Parathyroid adenoma (tissue), 2 donors: ENCODE data around the gene SERPINA3.

Experiments
- H2AFZ ChIP-seq: fragments of 300-600 bp; sonication (generic); one replicate; pipeline ENCODE4 v1.7.0; 2017; ENCODE audit warnings: antibody characterized with exemption, mild to moderate bottlenecking
- H3K27ac ChIP-seq: fragments of 300-600 bp; sonication (generic); one replicate; pipeline ENCODE4 v1.7.0; 2017
- H3K27me3 ChIP-seq: fragments of 300-600 bp; sonication (generic); one replicate; pipeline ENCODE4 v1.7.0; 2017; ENCODE audit warnings: low read length; ENCODE audit not compliant: control insufficient read depth, insufficient read depth
- H3K36me3 ChIP-seq: fragments of 300-600 bp; sonication (generic); one replicate; pipeline ENCODE4 v1.7.0; 2017; ENCODE audit warnings: low read length; ENCODE audit not compliant: control insufficient read depth, insufficient read depth
- H3K4me1 ChIP-seq: fragments of 300-600 bp; sonication (generic); one replicate; pipeline ENCODE4 v1.7.0; 2017; ENCODE audit warnings: control low read depth
- H3K4me2 ChIP-seq: fragments of 300-600 bp; sonication (generic); one replicate; pipeline ENCODE4 v1.7.0; 2017; ENCODE audit warnings: low read length
- H3K4me3 ChIP-seq: fragments of 300-600 bp; sonication (generic); one replicate; pipeline ENCODE4 v1.7.0; 2017; ENCODE audit warnings: low read depth, low read length
- H3K79me2 ChIP-seq: fragments of 300-600 bp; sonication (generic); one replicate; pipeline ENCODE4 v1.7.0; 2017; ENCODE audit warnings: control low read depth
- H3K9ac ChIP-seq: fragments of 300-600 bp; sonication (generic); one replicate; pipeline ENCODE4 v1.7.0; 2017; ENCODE audit warnings: mild to moderate bottlenecking
- H3K9me3 ChIP-seq: fragments of 300-600 bp; sonication (generic); one replicate; pipeline ENCODE4 v1.7.0; 2017; ENCODE audit warnings: low read length; ENCODE audit not compliant: control insufficient read depth
- CTCF ChIP-seq: fragments of 300-600 bp; sonication (generic); IDR thresholded peaks from one replicate; pipeline ENCODE4 v1.7.0; 2017; ENCODE audit warnings: antibody characterized with exemption, mild to moderate bottlenecking
- donor health status: primary hyperparathyroidism.

SERPINA3 gene

GRCh38 chr14:94641632-94641955 is 29.4 kb downstream of the SERPINA3 start:
- Histone ChIP-seq H3K4me2 (no peak overlapping the region), H2AFZ (no peak overlapping the region), H3K27ac (no peak overlapping the region), H3K79me2 (no peaks in the 10 kb centered on the region), H3K36me3 (no peaks in the 10 kb centered on the region), H3K4me3 (no peak overlapping the region), H3K27me3 (no peaks in the 10 kb centered on the region), H3K9ac (no peak overlapping the region), H3K9me3 (no peaks in the 10 kb centered on the region), H3K4me1 (no peaks in the 10 kb centered on the region)
- TF ChIP-seq CTCF = no peak

- TF ChIP-seq CTCF = no peak
- Histone ChIP-seq H3K4me2 (no peak overlapping the region), H3K79me2 (no peaks in the 10 kb centered on the region), H3K36me3 (no peaks in the 10 kb centered on the region), H3K4me3 (no peak overlapping the region), H3K27ac (no peak overlapping the region), H3K9me3 (no peaks in the 10 kb centered on the region), H3K27me3 (no peaks in the 10 kb centered on the region), H2AFZ (no peak overlapping the region), H3K4me1 (no peaks in the 10 kb centered on the region), H3K9ac (no peak overlapping the region)
Measured at GRCh38 chr14:94643316-94644101, 31.3 kb downstream of the SERPINA3 start.

- no peak overlapping the region for H2AFZ ChIP-seq
- H3K4me2 ChIP-seq = no peak overlapping the region
- H3K4me1 ChIP-seq = no peaks in the 10 kb centered on the region
- H3K9ac ChIP-seq = no peak overlapping the region
- H3K36me3 ChIP-seq = no peaks in the 10 kb centered on the region
- TF ChIP-seq CTCF = no peak
- no peaks in the 10 kb centered on the region for H3K9me3 ChIP-seq
- H3K27me3 ChIP-seq = no peaks in the 10 kb centered on the region
- H3K4me3 ChIP-seq = no peak overlapping the region
- H3K27ac ChIP-seq = no peak overlapping the region
- no peaks in the 10 kb centered on the region for H3K79me2 ChIP-seq
Measured at GRCh38 chr14:94644102-94644535, 31.9 kb downstream of the SERPINA3 start.

- H3K9me3 ChIP-seq = no peaks in the 10 kb centered on the region
- no peaks in the 10 kb centered on the region for H3K4me1 ChIP-seq
- no peak overlapping the region for H3K4me3 ChIP-seq
- H2AFZ ChIP-seq = no peak overlapping the region
- no peaks in the 10 kb centered on the region for H3K36me3 ChIP-seq
- no peak overlapping the region for H3K9ac ChIP-seq
- H3K79me2 ChIP-seq = no peaks in the 10 kb centered on the region
- no peaks in the 10 kb centered on the region for H3K27me3 ChIP-seq
- H3K27ac ChIP-seq = no peak overlapping the region
- no peak for TF ChIP-seq CTCF
- no peak overlapping the region for H3K4me2 ChIP-seq
Measured at GRCh38 chr14:94646066-94646465, 33.9 kb downstream of the SERPINA3 start.

- Histone ChIP-seq H3K4me2 (no peak overlapping the region), H3K4me3 (no peak overlapping the region), H3K4me1 (no peaks in the 10 kb centered on the region), H2AFZ (no peak overlapping the region), H3K9me3 (no peaks in the 10 kb centered on the region), H3K79me2 (no peaks in the 10 kb centered on the region), H3K27ac (no peak overlapping the region), H3K36me3 (no peaks in the 10 kb centered on the region), H3K27me3 (no peaks in the 10 kb centered on the region), H3K9ac (no peak overlapping the region)
- TF ChIP-seq CTCF = no peak
Measured at GRCh38 chr14:94646481-94646880, 34.3 kb downstream of the SERPINA3 start.
